A673 (cell line): ENCODE measurements around the gene OR2D3. TPM values are rescaled to one million over a fixed set of nuclear protein-coding genes. Genes with fewer than 3 reads are reported as not detected.

Experiments used
- BruUV-seq: library from RNA; stranded (reverse); fragments of 400-500 nt; replicated peaks from 2 replicates; lab custom pipeline; 2021; lab: Mats Ljungman, UMichigan
- CTCF ChIA-PET: fragments of 300-600 bp; sonication (Branson Sonifier 250); formaldehyde crosslinking; loops from one replicate; lab custom pipeline; 2022; ENCODE audit warnings: antibody characterized with exemption; lab: Charles Lee
- POLR2A ChIA-PET: fragments of 300-600 bp; sonication (Branson Sonifier 250); formaldehyde crosslinking; loops from one replicate; lab custom pipeline; 2022; ENCODE audit warnings: antibody characterized with exemption; ENCODE audit not compliant: low non-redundant PET; lab: Charles Lee
- DNase-seq: peaks from one replicate; pipeline ENCODE4 v3.0.0-alpha.2; 2015; ENCODE audit warnings: low spot score
- H3K27ac ChIP-seq: fragments of 200-600 bp; sonication (generic); 2 replicates; pipeline ENCODE4 v1.5.1; 2016; ENCODE audit warnings: mixed run types, low read depth, mild to moderate bottlenecking, mixed read lengths, antibody characterized with exemption, low read length; ENCODE audit not compliant: poor library complexity, severe bottlenecking
- H3K27me3 ChIP-seq: fragments of 200-600 bp; sonication (generic); replicated peaks from 2 replicates; pipeline ENCODE4 v1.6.1; 2017; ENCODE audit warnings: mixed run types, low read depth, mild to moderate bottlenecking, mixed read lengths, antibody characterized with exemption, low read length; ENCODE audit not compliant: insufficient read depth, poor library complexity
- H3K36me3 ChIP-seq: fragments of 200-600 bp; sonication (generic); 2 replicates; pipeline ENCODE4 v1.6.1; 2016; ENCODE audit warnings: mixed run types, mild to moderate bottlenecking, mixed read lengths, antibody characterized with exemption, low read length; ENCODE audit not compliant: insufficient read depth, poor library complexity, severe bottlenecking
- H3K4me1 ChIP-seq: fragments of 200-600 bp; sonication (generic); 2 replicates; pipeline ENCODE4 v1.6.1; 2017; ENCODE audit warnings: mixed run types, mild to moderate bottlenecking, mixed read lengths, antibody characterized with exemption, low read length; ENCODE audit not compliant: insufficient read depth, poor library complexity, severe bottlenecking
- H3K4me3 ChIP-seq: fragments of 200-600 bp; sonication (generic); 2 replicates; pipeline ENCODE4 v1.5.1; 2016; ENCODE audit warnings: low read depth, mixed run types, mild to moderate bottlenecking, mixed read lengths, low read length; ENCODE audit not compliant: poor library complexity, severe bottlenecking
- H3K9me3 ChIP-seq: fragments of 200-600 bp; sonication (generic); 2 replicates; pipeline ENCODE4 v1.6.1; 2016; ENCODE audit warnings: mixed run types, low read depth, mild to moderate bottlenecking, mixed read lengths, antibody characterized with exemption, low read length; ENCODE audit not compliant: poor library complexity, severe bottlenecking
- CTCF ChIP-seq: fragments of 300-800, 200-600 bp; sonication (generic); conservative IDR thresholded peaks from 2 replicates; pipeline ENCODE4 v1.5.1; 2017; ENCODE audit warnings: low read depth, mild to moderate bottlenecking, antibody characterized with exemption, low read length, moderate library complexity, mixed read lengths
- EZH2 ChIP-seq: fragments of 200-600 bp; sonication (generic); IDR thresholded peaks from 2 replicates; pipeline ENCODE4 v1.6.1; 2017; ENCODE audit warnings: borderline replicate concordance, low read depth, mild to moderate bottlenecking, mixed read lengths, antibody characterized with exemption, low read length; ENCODE audit not compliant: poor library complexity, severe bottlenecking
- intact Hi-C: fragments of 100-400 bp; cut with micrococcal nuclease; formaldehyde crosslinking; loops from one replicate; pipeline ENCODE4 v1.10.0; 2022; ENCODE audit not compliant: unreplicated experiment
- total RNA-seq: library from RNA; stranded (reverse); gene quantifications from 2 replicates; pipeline ENCODE4 v1.2.3, GENCODE V29; 2021

OR2D3 gene
- total RNA-seq, 1 experiment from 2014 or later, result not detected

- no TSS peak for BruUV-seq
- Histone ChIP-seq H3K27me3 (no peaks in the 10 kb centered on the region), H3K27ac (no peak overlapping the region), H3K9me3 (no peaks in the 10 kb centered on the region), H3K4me3 (no peak overlapping the region), H3K36me3 (no peaks in the 10 kb centered on the region), H3K4me1 (no peaks in the 10 kb centered on the region)
- intact Hi-C loops, result no loop called here
- ChIA-PET CTCF (no interaction called here), POLR2A (no interaction called here)
- TF ChIP-seq CTCF, result no peak
- no peak for TF ChIP-seq EZH2
- DNase-seq, result no peak
These were observed 26.7 kb upstream of the OR2D3 start for GRCh38 chr11:6894097-6894496.

- intact Hi-C loops, result no loop called here
- Histone ChIP-seq H3K4me3 (no peak overlapping the region), H3K27me3 (no peaks in the 10 kb centered on the region), H3K9me3 (no peaks in the 10 kb centered on the region), H3K36me3 (no peaks in the 10 kb centered on the region), H3K4me1 (no peaks in the 10 kb centered on the region), H3K27ac (no peak overlapping the region)
- ChIA-PET POLR2A (no interaction called here), CTCF (no interaction called here)
- no TSS peak for BruUV-seq
- no peak for DNase-seq
- no peak for TF ChIP-seq EZH2
- no peak for TF ChIP-seq CTCF
These were observed 25.8 kb upstream of the OR2D3 start for GRCh38 chr11:6895010-6895409.

- TF ChIP-seq EZH2 (no peak), CTCF (no peak)
- Histone ChIP-seq H3K27me3 (no peaks in the 10 kb centered on the region), H3K4me1 (no peaks in the 10 kb centered on the region), H3K9me3 (no peaks in the 10 kb centered on the region), H3K36me3 (no peaks in the 10 kb centered on the region), H3K4me3 (no peak overlapping the region), H3K27ac (no peak overlapping the region)
- intact Hi-C loops, result no loop called here
- no TSS peak for BruUV-seq
- ChIA-PET CTCF (no interaction called here), POLR2A (no interaction called here)
- no peak for DNase-seq
These were observed 21.9 kb upstream of the OR2D3 start for GRCh38 chr11:6898911-6899310.
